ENCODE measurements around the gene SGSM2.

Gene SGSM2

GRCh38 chr17:2380226-2380922 is 43.1 kb downstream of the SGSM2 start:
- Histone ChIP-seq H3K4me3 (no peak overlapping the region), H3K27ac (peak overlapping the region in 7 of 21 experiments; percentile 1 to 38 (median 19))

GRCh38 chr17:2380950-2381649 is 43.8 kb downstream of the SGSM2 start:
- no peak overlapping the region for H3K4me3 ChIP-seq
- H3K27ac ChIP-seq = peak overlapping the region in 4 of 21 experiments; percentile 12 to 19 (median 16)

- Histone ChIP-seq H3K4me3 (no peak overlapping the region), H3K27ac (peak overlapping the region in 8 of 21 experiments; percentile 5 to 71 (median 30))
These were observed 46.4 kb downstream of the SGSM2 start for GRCh38 chr17:2383628-2384167.

- peak overlapping the region in 6 of 21 experiments; percentile 18 to 57 (median 48) for H3K27ac ChIP-seq
- no peak overlapping the region for H3K4me3 ChIP-seq
These were observed 47.3 kb downstream of the SGSM2 start for GRCh38 chr17:2384439-2385127.

GRCh38 chr17:2385240-2386210 is 48.2 kb downstream of the SGSM2 start:
- H3K27ac ChIP-seq = peak overlapping the region in 8 of 21 experiments; percentile 18 to 57 (median 44)

GRCh38 chr17:2386400-2387085 is 49.2 kb downstream of the SGSM2 start:
- H3K27ac ChIP-seq = peak overlapping the region in 6 of 21 experiments; percentile 21 to 57 (median 44)
- no peak overlapping the region for H3K4me3 ChIP-seq

More at GRCh38 chr17:2385240-2386210, 48.2 kb downstream of the SGSM2 start:
- H3K4me3 ChIP-seq = no peak overlapping the region

GRCh38 chr17:2387086-2388019 is 50.1 kb downstream of the SGSM2 start:
- Histone ChIP-seq H3K4me3 (no peak overlapping the region), H3K27ac (peak overlapping the region in 4 of 21 experiments; percentile 7 to 38 (median 28))

- peak overlapping the region in 1 of 21 experiments; percentile 7 for H3K27ac ChIP-seq
These were observed 50.9 kb downstream of the SGSM2 start for GRCh38 chr17:2388020-2388682.

GRCh38 chr17:2388683-2389055 is 51.4 kb downstream of the SGSM2 start:
- Histone ChIP-seq H3K4me3 (no peak overlapping the region), H3K27ac (peak overlapping the region in 2 of 21 experiments; percentile 14 to 32)

More at GRCh38 chr17:2388020-2388682, 50.9 kb downstream of the SGSM2 start:
- H3K4me3 ChIP-seq = no peak overlapping the region

- H3K27ac ChIP-seq = peak overlapping the region in 15 of 21 experiments; percentile 15 to 99 (median 96)
- no peak overlapping the region for H3K4me3 ChIP-seq
These were observed 53.0 kb downstream of the SGSM2 start for GRCh38 chr17:2390199-2390836.

- Histone ChIP-seq H3K27ac (peak overlapping the region; percentile 51 to 99 (median 97)), H3K4me3 (peak overlapping the region; percentile 55 to 86 (median 77))
These were observed 54.4 kb downstream of the SGSM2 start for GRCh38 chr17:2391597-2392251.

GRCh38 chr17:2392252-2393173 is 55.2 kb downstream of the SGSM2 start:
- H3K4me3 ChIP-seq = peak overlapping the region; percentile 55 to 86 (median 77)
- peak overlapping the region; percentile 90 to 100 (median 98) for H3K27ac ChIP-seq

GRCh38 chr17:2393174-2393953 is 56.1 kb downstream of the SGSM2 start:
- peak overlapping the region; percentile 90 to 100 (median 98) for H3K27ac ChIP-seq
- H3K4me3 ChIP-seq = peak overlapping the region; percentile 55 to 86 (median 77)
